Lung (tissue), 12 donors: ENCODE measurements around the gene XIRP2. TPM values are rescaled to one million over a fixed set of nuclear protein-coding genes. Genes with fewer than 3 reads are reported as not detected.

ENCODE experiments used
- ATAC-seq: fragments of 200-7000 bp; cut with Tn5 transposase; one replicate; pipeline ENCODE4 v1.9.1; 2020; ENCODE audit warnings: moderate number of reproducible peaks; ENCODE audit not compliant: insufficient read depth, low FRiP score
- DNase-seq, 3 donors: peaks; one replicate each; pipeline ENCODE4 v3.0.0-alpha.2; 2013 to 2017
- H3K27ac ChIP-seq, 2 donors: one replicate each; pipeline ENCODE4 v1.5.1; 2013; ENCODE audit warnings: mild to moderate bottlenecking in 2 of 2, moderate library complexity in 2 of 2, control low read depth in 1 of 2, inconsistent platforms in 1 of 2, low read depth in 1 of 2, low read length in 1 of 2
- H3K27me3 ChIP-seq, 3 donors: one replicate each; pipeline ENCODE4 v1.5.1; 2013; ENCODE audit warnings: low read length in 2 of 3; ENCODE audit not compliant: control insufficient read depth in 3 of 3, insufficient read depth in 3 of 3
- H3K36me3 ChIP-seq, 4 donors: one replicate each; pipeline ENCODE4 v1.5.1; 2013; ENCODE audit warnings: low read length in 4 of 4, mild to moderate bottlenecking in 1 of 4, moderate library complexity in 1 of 4; ENCODE audit not compliant: control insufficient read depth in 4 of 4, insufficient read depth in 4 of 4
- H3K4me1 ChIP-seq, 5 donors: one replicate each; pipeline ENCODE4 v1.5.1; 2013; ENCODE audit warnings: low read length in 5 of 5, mild to moderate bottlenecking in 2 of 5, moderate library complexity in 1 of 5; ENCODE audit not compliant: control insufficient read depth in 5 of 5, insufficient read depth in 5 of 5
- H3K4me3 ChIP-seq: one replicate; pipeline ENCODE4 v1.5.1; 2013; ENCODE audit warnings: mild to moderate bottlenecking, control low read depth, moderate library complexity
- H3K9ac ChIP-seq, 2 donors: one replicate each; pipeline ENCODE4 v1.5.1; 2013; ENCODE audit warnings: low read length in 2 of 2, control low read depth in 1 of 2; ENCODE audit not compliant: insufficient read depth in 1 of 2
- H3K9me3 ChIP-seq, 4 donors: one replicate each; pipeline ENCODE4 v1.5.1; 2013; ENCODE audit warnings: low read length in 3 of 4, mild to moderate bottlenecking in 1 of 4, moderate library complexity in 1 of 4; ENCODE audit not compliant: control insufficient read depth in 4 of 4, insufficient read depth in 3 of 4
- WGBS, 2 donors: extraction: QIAGEN DNeasy Blood & Tissue Kit; methylation state at CpG; one replicate each; pipeline ENCODE4 v1.1.7; 2013; 5-methylcytosine and 5-hydroxymethylcytosine counted together
- polyA plus RNA-seq, 2 donors: library from polyadenylated mRNA; stranded (reverse); fragments of 200-250 nt; gene quantifications; one replicate each; pipeline ENCODE4 v1.2.1, GENCODE V29; 2013
- total RNA-seq, 2 donors: library from RNA; depleted of rRNA in 1 of 2; stranded (reverse); fragments of >200 nt in 1 of 2; gene quantifications; one replicate each; pipeline ENCODE4 v1.2.1, GENCODE V29; 2014 to 2021
- TF ChIP-seq, protein P1 (sequence below): IDR thresholded peaks from 2 replicates; pipeline ENCODE4 v1.5.1; 2012; ENCODE audit warnings: mild to moderate bottlenecking; ENCODE audit errors: control extremely low read depth, extremely low read depth
- donor health status: control.
- donor health status: control.
- donor health status: Bipolar disorder and iron deficiency.
- donor health status: healthy.
- donor health status: DM: yes; HTN: yes; CAD: no.

XIRP2 gene
- total and polyA plus RNA-seq, 4 donors = 0.11 to 0.46 (median 0.14) TPM; not detected in 1

DNA sequence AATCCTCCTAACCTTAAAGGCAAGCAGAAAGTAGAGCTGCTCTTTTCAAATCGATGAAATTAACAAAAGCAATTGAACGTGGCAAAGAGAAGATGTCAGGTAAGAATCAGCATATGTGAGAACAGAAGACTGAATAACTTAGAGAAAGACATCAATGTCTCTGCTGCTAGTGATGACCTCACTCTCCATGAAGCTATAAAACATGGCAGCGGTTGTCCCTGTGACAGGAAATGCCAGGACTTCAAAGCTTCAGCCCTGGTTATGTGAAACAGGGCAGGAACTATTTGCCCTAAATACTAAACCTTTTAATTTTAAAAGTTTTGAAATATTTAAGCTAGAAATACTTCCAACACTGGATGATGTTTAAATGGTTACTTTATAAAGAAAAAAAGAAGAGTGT, 383.7 kb downstream of the XIRP2 start:
- DNase-seq = no peak
- no peak for ATAC-seq
- 75 to 86% methylated on average over 3 of the region's 3 CpGs for WGBS, 2 donors

DNA sequence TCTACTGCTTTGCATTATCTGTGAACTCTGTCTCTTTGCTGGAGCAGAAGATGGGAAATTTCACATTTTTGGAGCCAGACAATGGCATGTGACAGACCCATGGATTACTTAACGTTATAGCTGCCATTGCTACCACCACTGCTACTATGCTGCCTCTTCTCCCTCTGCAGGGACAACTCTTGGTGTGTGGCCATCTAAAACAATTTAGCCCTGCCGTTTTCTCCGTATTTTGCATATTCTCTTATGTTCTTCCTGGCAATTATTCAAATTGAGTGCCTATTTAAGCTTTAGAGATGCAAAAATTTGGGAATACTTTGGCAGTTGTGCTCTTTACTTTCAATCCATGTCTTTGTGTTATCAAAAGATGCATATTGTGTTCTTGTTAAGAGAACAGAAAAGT, 386.8 kb downstream of the XIRP2 start:
- H3K9me3 ChIP-seq = peaks cover 0 to 5% (median 2%) of the 10 kb centered on the region in 4 donors
- no peak overlapping the region for H3K27ac ChIP-seq
- H3K4me1 ChIP-seq = no peaks in the 10 kb centered on the region
- no peaks in the 10 kb centered on the region for H3K27me3 ChIP-seq
- no peak overlapping the region for H3K4me3 ChIP-seq
- DNase-seq = no peak
- H3K36me3 ChIP-seq = no peaks in the 10 kb centered on the region
- TF ChIP-seq, protein P1, sequence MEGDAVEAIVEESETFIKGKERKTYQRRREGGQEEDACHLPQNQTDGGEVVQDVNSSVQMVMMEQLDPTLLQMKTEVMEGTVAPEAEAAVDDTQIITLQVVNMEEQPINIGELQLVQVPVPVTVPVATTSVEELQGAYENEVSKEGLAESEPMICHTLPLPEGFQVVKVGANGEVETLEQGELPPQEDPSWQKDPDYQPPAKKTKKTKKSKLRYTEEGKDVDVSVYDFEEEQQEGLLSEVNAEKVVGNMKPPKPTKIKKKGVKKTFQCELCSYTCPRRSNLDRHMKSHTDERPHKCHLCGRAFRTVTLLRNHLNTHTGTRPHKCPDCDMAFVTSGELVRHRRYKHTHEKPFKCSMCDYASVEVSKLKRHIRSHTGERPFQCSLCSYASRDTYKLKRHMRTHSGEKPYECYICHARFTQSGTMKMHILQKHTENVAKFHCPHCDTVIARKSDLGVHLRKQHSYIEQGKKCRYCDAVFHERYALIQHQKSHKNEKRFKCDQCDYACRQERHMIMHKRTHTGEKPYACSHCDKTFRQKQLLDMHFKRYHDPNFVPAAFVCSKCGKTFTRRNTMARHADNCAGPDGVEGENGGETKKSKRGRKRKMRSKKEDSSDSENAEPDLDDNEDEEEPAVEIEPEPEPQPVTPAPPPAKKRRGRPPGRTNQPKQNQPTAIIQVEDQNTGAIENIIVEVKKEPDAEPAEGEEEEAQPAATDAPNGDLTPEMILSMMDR = no peak
- H3K9ac ChIP-seq = no peak overlapping the region
- ATAC-seq = no peak
- WGBS, 2 donors = 47 to 52% methylated on average over 3 of the region's 3 CpGs

More for the DNA sequence above, 383.7 kb downstream of the XIRP2 start:
- Histone ChIP-seq H3K4me1 (no peaks in the 10 kb centered on the region), H3K36me3 (no peaks in the 10 kb centered on the region), H3K9me3 (peaks cover 0 to 9% (median 2%) of the 10 kb centered on the region in 4 donors), H3K9ac (no peak overlapping the region), H3K27me3 (no peaks in the 10 kb centered on the region), H3K27ac (no peak overlapping the region), H3K4me3 (no peak overlapping the region)
- TF ChIP-seq, protein P1 = no peak

DNA sequence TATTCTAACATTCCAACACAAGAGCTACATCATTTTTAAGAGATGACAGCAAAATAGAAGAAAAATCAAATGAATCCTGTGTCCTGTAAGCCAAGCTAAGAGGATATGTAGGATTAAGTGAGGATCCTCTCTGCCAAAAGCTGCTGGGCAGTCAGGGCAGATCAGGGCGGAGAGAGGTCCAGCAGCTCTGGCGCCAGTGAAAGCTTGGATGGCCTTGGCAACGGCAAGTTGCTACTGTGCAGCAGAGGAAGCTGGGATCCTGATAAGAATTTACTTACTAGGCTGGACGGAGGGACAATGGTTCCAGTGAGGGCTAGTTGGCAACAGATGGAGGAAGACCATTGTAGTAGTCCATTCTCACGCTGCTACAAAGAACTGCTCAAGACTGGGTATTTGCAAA, 391.5 kb downstream of the XIRP2 start:
- Histone ChIP-seq H3K9me3 (peaks cover 0 to 5% (median 2%) of the 10 kb centered on the region in 4 donors), H3K4me1 (no peaks in the 10 kb centered on the region), H3K27me3 (no peaks in the 10 kb centered on the region), H3K27ac (no peak overlapping the region), H3K36me3 (no peaks in the 10 kb centered on the region), H3K9ac (no peak overlapping the region), H3K4me3 (no peak overlapping the region)
- WGBS, 2 donors = 71 to 94% methylated on average over 5 of the region's 5 CpGs
- ATAC-seq (no peak), DNase-seq (no peak)
- TF ChIP-seq, protein P1 = no peak

DNA sequence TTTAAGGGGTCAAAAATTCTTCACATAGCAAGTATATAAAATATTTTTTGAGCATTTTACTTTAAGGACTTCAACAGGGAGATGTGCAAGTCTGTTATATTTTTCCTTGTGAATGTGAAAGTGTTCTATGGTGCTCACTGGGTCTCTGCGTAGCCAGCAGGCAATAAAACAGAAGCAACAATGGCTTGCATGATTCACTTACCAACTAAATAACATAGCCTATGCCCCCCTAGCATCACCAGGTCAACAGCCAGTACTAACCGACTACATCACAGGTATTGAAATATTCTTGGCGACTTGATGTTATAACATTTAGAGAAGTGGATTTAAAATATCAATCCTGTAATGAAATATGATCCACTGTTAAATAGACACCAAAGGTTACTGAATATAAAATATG, 398.9 kb downstream of the XIRP2 start:
- ATAC-seq (no peak), DNase-seq (no peak)
- TF ChIP-seq, protein P1 = no peak
- no peaks in the 10 kb centered on the region for H3K36me3 ChIP-seq
- H3K27me3 ChIP-seq = peaks cover 0 to 18% (median 0%) of the 10 kb centered on the region in 3 donors
- H3K9ac ChIP-seq = no peak overlapping the region
- H3K9me3 ChIP-seq = no peaks in the 10 kb centered on the region
- H3K4me1 ChIP-seq = no peaks in the 10 kb centered on the region
- H3K4me3 ChIP-seq = no peak overlapping the region
- H3K27ac ChIP-seq = no peak overlapping the region
- 90 to 97% methylated on average over 3 of the region's 3 CpGs for WGBS, 2 donors
